BLaER1 treated with 17β-estradiol and CSF1 and Interleukin-3, amounts not matched to agents 10 nM and 100 nM (cell line): ENCODE results near the gene FXN.
"Not testable (repeated sequence)": the region's sequence is repeated elsewhere in the genome, so short reads cannot be mapped to it uniquely, and the experiment has no call there.

Experiments
- H3K27ac ChIP-seq, 11 experiments: shearing (Covaris generic); formaldehyde crosslinking; 2 replicates each; pipeline ENCODE4 v1.8.1; 2022
- H3K27me3 ChIP-seq, 11 experiments: shearing (Covaris generic); formaldehyde crosslinking; 2 replicates each; pipeline ENCODE4 v1.8.1; 2022
- H3K36me3 ChIP-seq, 11 experiments: shearing (Covaris generic); formaldehyde crosslinking; 2 replicates each; pipeline ENCODE4 v1.8.1; 2022
- H3K4me1 ChIP-seq, 10 experiments: shearing (Covaris generic); formaldehyde crosslinking; 2 replicates each; pipeline ENCODE4 v1.8.1; 2022
- H3K4me2 ChIP-seq, 11 experiments: shearing (Covaris generic); formaldehyde crosslinking; 2 replicates each; pipeline ENCODE4 v1.8.1; 2022
- H3K4me3 ChIP-seq, 10 experiments: shearing (Covaris generic); formaldehyde crosslinking; 2 replicates each; pipeline ENCODE4 v1.8.1; 2022
- H3K9ac ChIP-seq, 11 experiments: shearing (Covaris generic); formaldehyde crosslinking; 2 replicates each; pipeline ENCODE4 v1.8.1; 2022
- H3K9me3 ChIP-seq, 11 experiments: shearing (Covaris generic); formaldehyde crosslinking; replicated peaks in 1 of 11; 2 replicates each; pipeline ENCODE4 v1.8.1; 2022
- H4K20me1 ChIP-seq, 11 experiments: shearing (Covaris generic); formaldehyde crosslinking; 2 replicates each; pipeline ENCODE4 v1.8.1; 2022
- Cebpa-rat ChIP-seq, 11 experiments: shearing (Covaris generic); IDR thresholded peaks; 2 replicates each; pipeline ENCODE4 v1.8.1; 2022

The FXN gene

DNA sequence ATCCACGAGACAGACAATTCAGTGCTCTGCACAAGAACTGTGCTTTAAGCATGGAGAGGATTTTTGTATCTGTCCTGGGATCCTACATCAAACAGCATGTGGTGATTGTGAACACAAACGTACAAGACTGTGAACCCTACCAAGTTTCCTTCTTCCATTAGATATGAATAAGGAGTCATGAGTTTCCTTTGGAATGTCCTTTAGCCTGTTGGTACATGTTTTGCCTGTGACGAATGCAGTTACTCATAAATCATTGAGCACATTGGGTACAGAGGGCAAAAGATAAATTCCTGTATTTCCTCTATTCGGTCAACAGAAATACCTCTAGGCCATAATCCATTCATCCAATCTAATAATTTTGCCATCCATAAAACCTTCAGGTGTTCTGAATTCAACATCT is 61.5 kb downstream of the FXN start:
- H3K4me1 ChIP-seq, result no peaks in the 10 kb centered on the region
- H3K9me3 ChIP-seq, result no peaks in the 10 kb centered on the region
- H3K27ac ChIP-seq, result no peak overlapping the region
- H3K4me3 ChIP-seq, result no peak overlapping the region
- no peak for TF ChIP-seq Cebpa-rat (IDR thresholded peaks at IDR 0.05)
- H4K20me1 ChIP-seq, result no peaks in the 10 kb centered on the region
- H3K36me3 ChIP-seq, result no peaks in the 10 kb centered on the region
- H3K4me2 ChIP-seq, result no peak overlapping the region
- no peaks in the 10 kb centered on the region for H3K27me3 ChIP-seq
- H3K9ac ChIP-seq, result no peak overlapping the region

DNA sequence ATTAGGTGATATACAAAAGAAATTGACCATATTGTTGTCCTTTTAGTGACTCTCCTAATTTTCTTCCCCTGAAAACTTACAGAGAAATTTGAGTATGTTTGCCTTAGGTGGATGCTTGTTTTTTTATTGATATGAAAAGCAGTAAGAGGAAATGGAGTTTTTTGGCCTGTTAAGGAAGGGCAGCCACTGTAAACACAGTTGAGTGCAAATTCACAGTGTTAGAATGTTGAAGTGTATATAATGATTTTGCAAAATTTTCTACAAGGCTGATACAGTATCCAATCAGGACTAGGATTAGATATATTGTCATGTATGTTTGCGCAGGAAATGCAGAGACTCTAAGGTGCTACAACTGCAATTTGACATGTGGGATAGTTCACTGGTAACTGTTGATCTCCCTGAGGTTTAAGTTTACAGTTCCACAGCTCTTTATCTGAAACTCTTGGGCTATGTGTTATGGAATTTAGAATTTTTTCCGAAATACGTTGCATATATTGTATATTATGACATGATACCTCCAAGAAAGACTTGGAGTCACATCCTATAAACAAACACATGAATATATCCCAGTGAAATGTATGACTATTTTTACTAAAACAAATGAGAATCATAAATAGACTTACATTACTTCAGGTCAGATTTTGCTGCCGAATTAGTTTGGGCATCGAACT is 62.5 kb downstream of the FXN start:
- Histone ChIP-seq H3K9ac (no peak overlapping the region), H3K27ac (no peak overlapping the region), H3K4me2 (no peak overlapping the region), H3K27me3 (no peaks in the 10 kb centered on the region), H3K4me1 (no peaks in the 10 kb centered on the region), H4K20me1 (no peaks in the 10 kb centered on the region), H3K9me3 (no peaks in the 10 kb centered on the region), H3K4me3 (no peak overlapping the region), H3K36me3 (no peaks in the 10 kb centered on the region)
- no peak for TF ChIP-seq Cebpa-rat (IDR thresholded peaks at IDR 0.05)

DNA sequence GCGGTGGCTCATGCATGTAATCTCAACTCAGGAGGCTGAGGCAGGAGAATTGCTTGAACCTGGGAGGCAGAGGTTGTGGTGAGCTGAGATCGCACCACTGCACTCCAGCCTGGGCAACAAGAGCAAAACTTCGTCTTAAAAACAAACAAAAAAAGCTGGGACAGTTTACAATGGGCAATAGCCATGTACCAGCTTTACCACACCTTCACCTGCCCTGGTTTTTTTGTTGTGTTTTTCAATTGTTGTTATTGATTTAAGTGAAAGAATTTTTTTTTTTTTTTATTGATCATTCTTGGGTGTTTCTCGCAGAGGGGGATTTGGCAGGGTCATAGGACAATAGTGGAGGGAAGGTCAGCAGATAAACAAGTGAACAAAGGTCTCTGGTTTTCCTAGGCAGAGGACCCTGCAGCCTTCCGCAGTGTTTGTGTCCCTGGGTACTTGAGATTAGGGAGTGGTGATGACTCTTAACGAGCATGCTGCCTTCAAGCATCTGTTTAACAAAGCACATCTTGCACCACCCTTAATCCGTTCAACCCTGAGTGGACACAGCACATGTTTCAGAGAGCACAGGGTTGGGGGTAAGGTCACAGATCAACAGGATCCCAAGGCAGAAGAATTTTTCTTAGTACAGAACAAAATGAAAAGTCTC is 67.9 kb downstream of the FXN start:
- not testable (repeated sequence) for H3K4me3 ChIP-seq, H3K27ac ChIP-seq, H3K36me3 ChIP-seq, H3K4me1 ChIP-seq, H3K27me3 ChIP-seq, H3K4me2 ChIP-seq, H4K20me1 ChIP-seq, H3K9me3 ChIP-seq, H3K9ac ChIP-seq

DNA sequence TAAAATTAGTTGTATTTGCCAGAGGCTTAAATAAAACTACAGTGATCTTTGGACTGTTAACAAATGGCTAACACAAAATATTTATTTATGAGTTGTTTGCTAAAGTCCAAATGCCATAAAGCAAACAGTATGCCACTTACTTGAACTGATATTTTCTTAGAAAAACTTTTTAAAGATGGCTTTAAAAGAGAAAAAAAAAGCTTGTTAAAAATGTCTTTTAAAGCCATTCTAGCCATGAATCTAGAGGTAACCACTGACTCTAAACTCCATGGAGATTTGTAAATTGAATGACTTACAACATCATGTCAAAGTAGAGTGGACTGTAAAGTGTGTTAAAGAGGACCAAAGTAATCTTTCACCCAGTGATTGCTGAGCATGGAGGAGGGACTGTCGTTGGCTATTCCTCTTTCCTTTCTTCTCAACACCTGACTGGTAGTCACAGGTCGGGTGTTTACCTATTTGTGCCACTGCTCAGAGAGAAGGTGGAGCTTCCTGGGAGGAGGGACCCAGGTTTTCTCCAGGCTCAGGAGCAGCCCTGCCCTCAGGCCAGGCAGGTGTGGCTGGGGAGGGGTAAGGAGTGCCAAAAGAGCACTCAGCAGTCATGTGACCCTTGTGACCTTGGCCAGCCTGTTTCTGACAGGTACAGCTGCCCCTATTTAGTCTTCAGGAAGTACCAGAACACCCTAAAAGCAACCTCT is 69.4 kb downstream of the FXN start:
- Histone ChIP-seq H3K27me3 (no peaks in the 10 kb centered on the region), H4K20me1 (no peaks in the 10 kb centered on the region; a peak in 1 of 22 replicates), H3K27ac (no peak overlapping the region), H3K4me3 (no peak overlapping the region), H3K4me2 (no peak overlapping the region), H3K36me3 (no peaks in the 10 kb centered on the region), H3K4me1 (no peaks in the 10 kb centered on the region), H3K9me3 (no peaks in the 10 kb centered on the region), H3K9ac (no peak overlapping the region)
- TF ChIP-seq Cebpa-rat (IDR thresholded peaks at IDR 0.05), result no peak

DNA sequence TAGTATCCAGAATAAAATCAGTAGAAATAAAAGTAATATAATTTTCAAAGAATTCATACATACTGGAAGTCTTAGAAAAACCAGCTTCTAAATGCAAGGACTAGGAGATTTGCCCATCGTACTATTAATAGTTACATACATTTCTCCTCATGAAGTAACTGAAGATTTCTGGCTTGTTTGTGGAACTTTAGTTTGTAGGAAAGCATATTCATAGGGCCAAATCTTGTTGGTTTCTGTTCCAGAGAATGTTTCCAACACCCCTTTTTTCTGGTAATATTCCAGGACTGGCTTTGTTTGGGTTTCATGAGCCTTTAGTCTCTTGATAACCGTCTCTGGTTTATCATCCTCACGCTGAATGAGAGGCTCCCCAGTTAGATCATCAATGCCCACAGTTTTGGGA is 72.2 kb downstream of the FXN start:
- TF ChIP-seq Cebpa-rat (IDR thresholded peaks at IDR 0.05), result no peak
- Histone ChIP-seq H3K27ac (no peak overlapping the region), H3K9ac (no peak overlapping the region), H3K9me3 (no peaks in the 10 kb centered on the region), H3K4me2 (no peak overlapping the region), H3K4me1 (peaks cover 0 to 4% (median 2%) of the 10 kb centered on the region in 10 experiments; a peak in 13 of 20 replicates), H4K20me1 (no peaks in the 10 kb centered on the region; a peak in 1 of 22 replicates), H3K4me3 (no peak overlapping the region), H3K36me3 (no peaks in the 10 kb centered on the region), H3K27me3 (no peaks in the 10 kb centered on the region)

DNA sequence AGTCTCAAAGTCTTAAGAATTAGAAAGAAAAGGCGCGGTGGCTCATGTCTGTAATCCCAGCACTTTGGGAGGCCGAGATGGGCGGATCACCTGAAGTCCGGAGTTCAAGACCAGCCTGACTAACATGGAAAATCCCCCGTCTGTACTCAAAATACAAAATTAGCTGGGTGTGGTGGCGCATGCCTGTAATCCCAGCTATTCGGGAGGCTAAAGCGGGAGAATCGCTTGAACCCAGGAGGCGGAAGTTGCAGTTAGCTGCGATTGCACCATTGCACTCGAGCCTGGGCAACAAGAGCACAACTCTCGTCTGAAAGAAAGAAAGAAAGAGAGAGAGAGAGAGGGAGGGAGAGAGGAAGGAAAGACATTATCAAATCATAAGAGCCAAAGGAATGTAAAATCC is 73.2 kb downstream of the FXN start:
- not testable (repeated sequence) for H3K4me2 ChIP-seq, H3K9me3 ChIP-seq, H3K4me3 ChIP-seq, H3K27ac ChIP-seq, H3K27me3 ChIP-seq, H4K20me1 ChIP-seq, H3K9ac ChIP-seq, H3K36me3 ChIP-seq
- H3K4me1 ChIP-seq, result peaks cover 8 to 14% (median 11%) of the 10 kb centered on the region in 10 experiments

GRCh38 chr9:69109152-69109551 is 73.6 kb downstream of the FXN start:
- no peak overlapping the region for H3K27ac ChIP-seq
- H4K20me1 ChIP-seq, result no peaks in the 10 kb centered on the region; a peak in 1 of 22 replicates
- H3K4me3 ChIP-seq, result no peak overlapping the region
- H3K9ac ChIP-seq, result no peak overlapping the region
- no peak overlapping the region for H3K4me2 ChIP-seq
- H3K4me1 ChIP-seq, result peaks cover 11 to 18% (median 15%) of the 10 kb centered on the region in 10 experiments
- H3K27me3 ChIP-seq, result no peaks in the 10 kb centered on the region
- H3K9me3 ChIP-seq, result no peaks in the 10 kb centered on the region
- no peaks in the 10 kb centered on the region for H3K36me3 ChIP-seq
- TF ChIP-seq Cebpa-rat (IDR thresholded peaks at IDR 0.05), result no peak

DNA sequence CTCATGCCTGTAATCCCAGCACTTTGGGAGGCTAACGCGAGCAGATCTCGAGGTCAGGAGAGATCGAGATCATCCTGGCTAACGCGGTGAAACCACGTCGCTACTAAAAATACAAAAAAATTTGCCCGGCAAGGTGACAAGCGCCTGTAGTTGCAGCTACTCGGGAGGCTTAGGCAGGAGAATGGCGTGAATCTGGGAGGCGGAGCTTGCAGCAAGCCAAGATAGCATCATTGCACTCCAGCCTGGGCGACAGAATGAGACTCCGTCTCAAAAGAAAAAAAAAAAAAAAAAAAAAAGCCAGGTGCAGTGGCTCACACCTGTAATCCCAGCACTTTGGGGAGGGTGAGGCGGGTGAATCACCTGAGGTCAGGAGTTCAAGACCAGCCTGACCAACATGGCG is 77.1 kb downstream of the FXN start:
- H4K20me1 ChIP-seq, H3K9ac ChIP-seq, H3K4me3 ChIP-seq, H3K27me3 ChIP-seq, H3K27ac ChIP-seq, H3K9me3 ChIP-seq, H3K36me3 ChIP-seq: not testable (repeated sequence)
- peaks cover 17 to 28% (median 24%) of the 10 kb centered on the region in 10 experiments for H3K4me1 ChIP-seq
- H3K4me2 ChIP-seq, result peak overlapping the region in 10 of 11 experiments; percentile 28 to 65 (median 59); a peak in 15 of 22 replicates

- no peak for TF ChIP-seq Cebpa-rat (IDR thresholded peaks at IDR 0.05)
- Histone ChIP-seq H3K9ac (no peak overlapping the region), H3K4me1 (peaks cover 17 to 34% (median 28%) of the 10 kb centered on the region in 10 experiments), H3K36me3 (no peaks in the 10 kb centered on the region), H3K27me3 (peaks cover 0 to 5% (median 0%) of the 10 kb centered on the region in 11 experiments; a peak in 2 of 22 replicates), H3K9me3 (no peaks in the 10 kb centered on the region), H3K27ac (no peak overlapping the region), H3K4me3 (no peak overlapping the region), H3K4me2 (no peak overlapping the region), H4K20me1 (peaks cover 0 to 4% (median 0%) of the 10 kb centered on the region in 11 experiments; a peak in 1 of 22 replicates)
These were observed 80.1 kb downstream of the FXN start for GRCh38 chr9:69115621-69116020.
